ENCODE results near the gene PEX5L.

The PEX5L gene

GRCh38 chr3:179955286-179955685, 81.5 kb downstream of the PEX5L start:
- FAIRE-seq = no peak

GRCh38 chr3:179953993-179954870, 82.5 kb downstream of the PEX5L start:
- FAIRE-seq = no peak

- FAIRE-seq = no peak
Measured at GRCh38 chr3:179950840-179951239, 85.9 kb downstream of the PEX5L start.

GRCh38 chr3:179949869-179950268, 86.9 kb downstream of the PEX5L start:
- no peak for FAIRE-seq

- no peak for FAIRE-seq
Measured at GRCh38 chr3:179949412-179949811, 87.3 kb downstream of the PEX5L start.

- no peak for FAIRE-seq
Measured at GRCh38 chr3:179948740-179949139, 88.0 kb downstream of the PEX5L start.

- FAIRE-seq = no peak
Measured at GRCh38 chr3:179945569-179945968, 91.2 kb downstream of the PEX5L start.

- FAIRE-seq = no peak
Measured at GRCh38 chr3:179943117-179943880, 93.4 kb downstream of the PEX5L start.

- FAIRE-seq = no peak
Measured at GRCh38 chr3:179942553-179943075, 94.1 kb downstream of the PEX5L start.

GRCh38 chr3:179935710-179936109, 101.0 kb downstream of the PEX5L start:
- no peak for FAIRE-seq

- no peak for FAIRE-seq
Measured at GRCh38 chr3:179933914-179934313, 102.8 kb downstream of the PEX5L start.

- FAIRE-seq = no peak
Measured at GRCh38 chr3:179933080-179933479, 103.7 kb downstream of the PEX5L start.

- no peak for FAIRE-seq
Measured at GRCh38 chr3:179932674-179933073, 104.1 kb downstream of the PEX5L start.

- peak; percentile 98 for FAIRE-seq
Measured at GRCh38 chr3:179929091-179929529, 107.6 kb downstream of the PEX5L start.

GRCh38 chr3:179927191-179927590, 109.5 kb downstream of the PEX5L start:
- FAIRE-seq = no peak

- no peak for FAIRE-seq
Measured at GRCh38 chr3:179921951-179922350, 114.8 kb downstream of the PEX5L start.

GRCh38 chr3:179921500-179921899, 115.2 kb downstream of the PEX5L start:
- FAIRE-seq = no peak

- FAIRE-seq = no peak
Measured at GRCh38 chr3:179907784-179908482, 128.8 kb downstream of the PEX5L start.

- no peak for FAIRE-seq
Measured at GRCh38 chr3:179902061-179902460, 134.7 kb downstream of the PEX5L start.

- FAIRE-seq = no peak
Measured at GRCh38 chr3:179898024-179898423, 138.7 kb downstream of the PEX5L start.

GRCh38 chr3:179897231-179897630, 139.5 kb downstream of the PEX5L start:
- FAIRE-seq = no peak

- no peak for FAIRE-seq
Measured at GRCh38 chr3:179896507-179896906, 140.2 kb downstream of the PEX5L start.

GRCh38 chr3:179895330-179895729, 141.4 kb downstream of the PEX5L start:
- no peak for FAIRE-seq

Measured in islet of Langerhans (tissue), 1 donor.